H9 (cell line): ENCODE data around the gene ACAD10. TPM values are rescaled to one million over a fixed set of nuclear protein-coding genes. Genes with fewer than 3 reads are reported as not detected.
"Not testable (repeated sequence)": the region's sequence is repeated elsewhere in the genome, so short reads cannot be mapped to it uniquely, and the experiment has no call there.

Experiments
- DNase-seq: peaks from one replicate; pipeline ENCODE4 v3.0.0-alpha.2; 2017
- H2AFZ ChIP-seq: one replicate; pipeline ENCODE4 v1.6.1; 2013; ENCODE audit warnings: mild to moderate bottlenecking, low read length, control low read depth, moderate library complexity
- H2AK5ac ChIP-seq: 2 replicates; pipeline ENCODE4 v1.6.1; 2013; ENCODE audit warnings: low read length, control low read depth, mixed read lengths; ENCODE audit not compliant: insufficient read length
- H2BK120ac ChIP-seq: one replicate; pipeline ENCODE4 v1.6.1; 2013; ENCODE audit warnings: low read depth, mild to moderate bottlenecking, low read length, control low read depth, inconsistent platforms; ENCODE audit not compliant: poor library complexity, severe bottlenecking
- H2BK12ac ChIP-seq: 2 replicates; pipeline ENCODE4 v1.6.1; 2013; ENCODE audit warnings: low read length, control low read depth, mixed read lengths, low read depth; ENCODE audit not compliant: insufficient read length
- H2BK15ac ChIP-seq: 2 replicates; pipeline ENCODE4 v1.6.1; 2013; ENCODE audit warnings: low read depth, low read length, control low read depth
- H2BK20ac ChIP-seq: one replicate; pipeline ENCODE4 v1.6.1; 2013; ENCODE audit warnings: low read depth, mild to moderate bottlenecking, low read length, control low read depth, inconsistent platforms; ENCODE audit not compliant: poor library complexity, severe bottlenecking
- H2BK5ac ChIP-seq: 2 replicates; pipeline ENCODE4 v1.6.1; 2013; ENCODE audit warnings: low read length, control low read depth, mixed read lengths; ENCODE audit not compliant: insufficient read length
- H3K14ac ChIP-seq: 2 replicates; pipeline ENCODE4 v1.6.1; 2013; ENCODE audit warnings: low read length, control low read depth; ENCODE audit not compliant: insufficient read depth
- H3K18ac ChIP-seq: 2 replicates; pipeline ENCODE4 v1.6.1; 2013; ENCODE audit warnings: low read depth, mild to moderate bottlenecking, mixed read lengths, low read length, control low read depth; ENCODE audit not compliant: insufficient read length
- H3K23ac ChIP-seq: 2 replicates; pipeline ENCODE4 v1.6.1; 2013; ENCODE audit warnings: low read length, control low read depth, mixed read lengths, low read depth; ENCODE audit not compliant: insufficient read length
- H3K23me2 ChIP-seq: 2 replicates; pipeline ENCODE4 v1.6.1; 2013; ENCODE audit warnings: low read depth, mild to moderate bottlenecking, mixed read lengths, low read length, control low read depth; ENCODE audit not compliant: insufficient read length, poor library complexity, severe bottlenecking
- H3K27ac ChIP-seq: 2 replicates; pipeline ENCODE4 v1.5.1; 2013; ENCODE audit warnings: low read length, control low read depth, mixed read lengths, low read depth; ENCODE audit not compliant: insufficient read length
- H3K27me3 ChIP-seq: 2 replicates; pipeline ENCODE4 v1.6.1; 2013; ENCODE audit warnings: low read length, control low read depth, inconsistent platforms; ENCODE audit not compliant: insufficient read depth
- H3K4ac ChIP-seq: 2 replicates; pipeline ENCODE4 v1.6.1; 2013; ENCODE audit warnings: low read depth, mild to moderate bottlenecking, control low read depth, inconsistent platforms, low read length, moderate library complexity
- H3K4me1 ChIP-seq: 2 replicates; pipeline ENCODE4 v1.6.1; 2013; ENCODE audit warnings: low read length, control low read depth, inconsistent platforms; ENCODE audit not compliant: insufficient read depth
- H3K4me2 ChIP-seq: 2 replicates; pipeline ENCODE4 v1.6.1; 2013; ENCODE audit warnings: low read length, control low read depth, mixed read lengths; ENCODE audit not compliant: insufficient read length, insufficient read depth
- H3K56ac ChIP-seq: 2 replicates; pipeline ENCODE4 v1.6.1; 2013; ENCODE audit warnings: low read depth, mild to moderate bottlenecking, mixed read lengths, low read length, control low read depth; ENCODE audit not compliant: insufficient read length
- H3K79me1 ChIP-seq: 2 replicates; pipeline ENCODE4 v1.6.1; 2013; ENCODE audit warnings: low read depth, mild to moderate bottlenecking, moderate library complexity, low read length, control low read depth, inconsistent platforms; ENCODE audit not compliant: insufficient read depth, poor library complexity, severe bottlenecking
- H3K79me2 ChIP-seq: 2 replicates; pipeline ENCODE4 v1.6.1; 2013; ENCODE audit warnings: low read length, control low read depth, inconsistent platforms; ENCODE audit not compliant: insufficient read depth
- H3K9ac ChIP-seq: 2 replicates; pipeline ENCODE4 v1.6.1; 2013; ENCODE audit warnings: low read length, control low read depth, mixed read lengths; ENCODE audit not compliant: insufficient read length; ENCODE audit errors: extremely low read depth
- H3K9me3 ChIP-seq: one replicate; pipeline ENCODE4 v1.6.1; 2013; ENCODE audit warnings: low read depth, low read length, inconsistent platforms; ENCODE audit not compliant: control insufficient read depth
- H3T11ph ChIP-seq: one replicate; pipeline ENCODE4 v1.6.1; 2013; ENCODE audit warnings: mild to moderate bottlenecking, low read length, control low read depth, inconsistent platforms
- H4K20me1 ChIP-seq: one replicate; pipeline ENCODE4 v1.6.1; 2013; ENCODE audit not compliant: control insufficient read depth, insufficient read length, insufficient read depth
- H4K5ac ChIP-seq: 2 replicates; pipeline ENCODE4 v1.6.1; 2013; ENCODE audit warnings: low read depth, mild to moderate bottlenecking, mixed read lengths, low read length, control low read depth; ENCODE audit not compliant: insufficient read length
- H4K8ac ChIP-seq: replicated peaks from 2 replicates; pipeline ENCODE4 v1.6.1; 2013; ENCODE audit warnings: low read length, control low read depth, mixed read lengths, low read depth; ENCODE audit not compliant: insufficient read length
- H4K91ac ChIP-seq: 2 replicates; pipeline ENCODE4 v1.6.1; 2013; ENCODE audit warnings: low read depth, mild to moderate bottlenecking, moderate library complexity, mixed read lengths, low read length, control low read depth; ENCODE audit not compliant: insufficient read length
- H3K27ac Mint-ChIP-seq, 3 experiments: 2 replicates in 2 of 3; 3 replicates in 1 of 3; pipeline ENCODE4 v1.8.0; 2020 to 2021; ENCODE audit warnings: mixed read lengths in 3 of 3, mild to moderate bottlenecking in 1 of 3, moderate library complexity in 1 of 3
- H3K27me3 Mint-ChIP-seq: 2 replicates; pipeline ENCODE4 v1.8.0; 2021; ENCODE audit warnings: low read depth, mild to moderate bottlenecking, moderate library complexity, mixed read lengths
- H3K36me3 Mint-ChIP-seq, 3 experiments: 2 replicates in 2 of 3; 3 replicates in 1 of 3; pipeline ENCODE4 v1.8.0; 2020 to 2021; ENCODE audit warnings: low read depth in 3 of 3, mixed read lengths in 3 of 3; ENCODE audit not compliant: insufficient read depth in 1 of 3
- H3K4me1 Mint-ChIP-seq, 2 experiments: 2 replicates each; pipeline ENCODE4 v1.8.0; 2020; ENCODE audit warnings: mixed read lengths in 2 of 2
- H3K4me3 Mint-ChIP-seq, 2 experiments: 2 replicates in 1 of 2; 3 replicates in 1 of 2; pipeline ENCODE4 v1.8.0; 2020 to 2021; ENCODE audit warnings: mild to moderate bottlenecking in 2 of 2, mixed read lengths in 2 of 2, moderate library complexity in 1 of 2
- H3K9me3 Mint-ChIP-seq, 2 experiments: 2 replicates in 1 of 2; 3 replicates in 1 of 2; pipeline ENCODE4 v1.8.0; 2020; ENCODE audit warnings: mild to moderate bottlenecking in 2 of 2, mixed read lengths in 2 of 2, moderate library complexity in 1 of 2
- WGBS: extraction: QIAGEN DNeasy Blood & Tissue Kit; methylation state at CpG from one replicate; pipeline ENCODE4 v1.1.7; 2013; ENCODE audit warnings: missing lambda C conversion rate, low lambda C conversion rate, mixed read lengths; ENCODE audit not compliant: insufficient read length; ENCODE audit errors: extremely low coverage; 5-methylcytosine and 5-hydroxymethylcytosine counted together
- total RNA-seq: library from RNA; stranded (reverse); gene quantifications from 2 replicates; pipeline ENCODE4 v1.2.1, GENCODE V29; 2021
- TF ChIP-seq, protein P1 (sequence below): fragments of 200-600 bp; sonication (generic); conservative IDR thresholded peaks from 3 replicates; pipeline ENCODE4 v1.8.0; 2021; ENCODE audit warnings: antibody characterized with exemption, mild to moderate bottlenecking

The ACAD10 gene
- total RNA-seq, 1 experiment from 2014 or later: 25.7 TPM

DNA sequence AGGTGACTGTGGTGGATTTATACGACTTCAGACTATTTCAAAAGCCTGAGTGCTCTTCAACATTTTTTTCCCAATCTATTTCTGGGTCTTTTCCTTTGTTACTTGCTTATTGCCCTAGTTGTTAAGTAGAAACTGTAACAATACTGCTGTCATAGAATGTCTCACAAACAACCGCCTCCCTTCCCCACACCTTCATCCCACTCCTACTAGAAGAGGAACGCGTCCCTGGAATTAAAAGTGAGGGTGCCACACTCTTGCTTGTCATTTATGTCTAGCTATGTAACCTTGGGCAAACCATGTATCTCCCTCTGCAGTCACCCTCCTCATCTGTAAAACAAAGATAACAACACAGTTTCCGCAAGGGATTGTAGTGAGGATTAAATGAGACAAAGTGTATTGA is 8.7 kb upstream of the ACAD10 start:
- Histone ChIP-seq H3K14ac (no peak overlapping the region), H4K8ac (no peak overlapping the region), H3K4ac (no peak overlapping the region), H3K23ac (no peak overlapping the region), H2BK12ac (no peak overlapping the region), H3K27ac (no peak overlapping the region), H3K56ac (no peak overlapping the region), H4K5ac (no peak overlapping the region), H3K79me1 (no peaks in the 10 kb centered on the region), H3K23me2 (no peaks in the 10 kb centered on the region), H2AK5ac (no peak overlapping the region), H3K27me3 (no peaks in the 10 kb centered on the region), H3T11ph (no peak overlapping the region), H3K4me2 (no peak overlapping the region), H2BK5ac (no peak overlapping the region), H4K20me1 (no peaks in the 10 kb centered on the region), H4K91ac (no peak overlapping the region), H3K9me3 (no peaks in the 10 kb centered on the region), H2AFZ (no peak overlapping the region), H3K4me1 (no peaks in the 10 kb centered on the region), H3K9ac (no peak overlapping the region), H3K18ac (no peak overlapping the region), H3K79me2 (no peaks in the 10 kb centered on the region), H2BK20ac (no peak overlapping the region), H2BK120ac (no peak overlapping the region), H2BK15ac (no peak overlapping the region)
- TF ChIP-seq, protein P1, sequence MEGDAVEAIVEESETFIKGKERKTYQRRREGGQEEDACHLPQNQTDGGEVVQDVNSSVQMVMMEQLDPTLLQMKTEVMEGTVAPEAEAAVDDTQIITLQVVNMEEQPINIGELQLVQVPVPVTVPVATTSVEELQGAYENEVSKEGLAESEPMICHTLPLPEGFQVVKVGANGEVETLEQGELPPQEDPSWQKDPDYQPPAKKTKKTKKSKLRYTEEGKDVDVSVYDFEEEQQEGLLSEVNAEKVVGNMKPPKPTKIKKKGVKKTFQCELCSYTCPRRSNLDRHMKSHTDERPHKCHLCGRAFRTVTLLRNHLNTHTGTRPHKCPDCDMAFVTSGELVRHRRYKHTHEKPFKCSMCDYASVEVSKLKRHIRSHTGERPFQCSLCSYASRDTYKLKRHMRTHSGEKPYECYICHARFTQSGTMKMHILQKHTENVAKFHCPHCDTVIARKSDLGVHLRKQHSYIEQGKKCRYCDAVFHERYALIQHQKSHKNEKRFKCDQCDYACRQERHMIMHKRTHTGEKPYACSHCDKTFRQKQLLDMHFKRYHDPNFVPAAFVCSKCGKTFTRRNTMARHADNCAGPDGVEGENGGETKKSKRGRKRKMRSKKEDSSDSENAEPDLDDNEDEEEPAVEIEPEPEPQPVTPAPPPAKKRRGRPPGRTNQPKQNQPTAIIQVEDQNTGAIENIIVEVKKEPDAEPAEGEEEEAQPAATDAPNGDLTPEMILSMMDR: no peak
- DNase-seq: no peak
- Mint-ChIP-seq H3K27ac (no peak overlapping the region), H3K4me3 (no peak overlapping the region), H3K36me3 (peaks cover 19 to 81% (median 58%) of the 10 kb centered on the region in 3 experiments; a peak in 6 of 7 replicates), H3K9me3 (no peaks in the 10 kb centered on the region), H3K4me1 (no peaks in the 10 kb centered on the region), H3K27me3 (no peaks in the 10 kb centered on the region)
- WGBS: no CpG with 5 or more reads among the region's 5 CpGs

DNA sequence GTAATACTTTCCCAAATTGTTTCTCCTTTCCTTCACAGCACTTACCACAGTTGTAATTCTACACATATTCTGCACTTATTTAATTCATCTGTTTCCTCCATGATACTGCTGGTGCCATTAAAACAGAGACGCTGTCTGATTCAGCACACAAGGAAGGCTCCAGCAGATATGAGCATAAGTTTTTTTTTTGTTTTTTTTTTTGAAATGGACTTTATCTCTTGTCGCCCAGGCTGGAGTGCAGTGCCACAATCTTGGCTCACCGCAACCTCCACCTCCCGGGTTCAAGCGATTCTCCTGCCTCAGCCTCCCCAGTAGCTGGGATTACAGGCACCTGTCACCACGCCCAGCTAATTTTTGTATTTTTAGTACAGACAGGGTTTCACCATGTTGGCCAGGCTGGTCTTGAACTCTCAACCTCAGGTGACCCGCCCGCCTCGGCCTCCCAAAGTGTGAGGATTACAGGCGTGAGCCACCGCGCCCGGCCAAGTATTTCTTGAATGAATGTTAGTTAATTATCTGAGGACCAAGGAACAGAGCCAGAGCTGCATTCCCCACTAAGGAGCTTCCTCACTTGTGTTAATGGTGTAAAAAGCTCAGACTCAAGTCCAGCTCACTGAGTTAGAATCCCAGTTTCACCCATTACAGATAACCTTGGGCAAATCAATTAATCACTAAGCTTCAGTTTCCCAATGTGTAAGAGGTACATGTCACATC is 1.2 kb upstream of the ACAD10 start:
- no CpG with 5 or more reads among the region's 13 CpGs for WGBS
- H3K14ac ChIP-seq, H3K56ac ChIP-seq, H2AFZ ChIP-seq, DNase-seq, H3K23me2 ChIP-seq, H2BK15ac ChIP-seq, H3K27me3 ChIP-seq, H3K9me3 ChIP-seq, H4K91ac ChIP-seq, H2AK5ac ChIP-seq, H4K20me1 ChIP-seq, H3K27ac ChIP-seq, H3T11ph ChIP-seq, H3K9me3 Mint-ChIP-seq, H3K18ac ChIP-seq, H2BK120ac ChIP-seq, H3K23ac ChIP-seq, H4K8ac ChIP-seq, H3K4me1 ChIP-seq, H3K79me1 ChIP-seq, H3K4ac ChIP-seq, H3K27me3 Mint-ChIP-seq, H2BK12ac ChIP-seq, H2BK20ac ChIP-seq, H2BK5ac ChIP-seq, H4K5ac ChIP-seq: not testable (repeated sequence)
- peak overlapping the region; percentile 91 for H3K4me2 ChIP-seq
- Mint-ChIP-seq H3K4me1 (peaks cover 9 to 20% of the 10 kb centered on the region in 2 experiments), H3K36me3 (peaks cover 8 to 35% (median 35%) of the 10 kb centered on the region in 3 experiments; a peak in 6 of 7 replicates), H3K27ac (peak overlapping the region in 1 of 3 experiments; percentile 97; a peak in 1 of 7 replicates), H3K4me3 (peak overlapping the region; percentile 94 to 98)
- peaks cover 12% of the 10 kb centered on the region for H3K79me2 ChIP-seq
- H3K9ac ChIP-seq: peak overlapping the region; percentile 94
